Mesothelial cell of epicardium (in vitro differentiated cells): ENCODE data around the gene TPPP. TPM values are rescaled to one million over a fixed set of nuclear protein-coding genes. Genes with fewer than 3 reads are reported as not detected.

Experiments used
- DNase-seq, 2 experiments: peaks; one replicate each; pipeline ENCODE4 v3.0.0; 2021; ENCODE audit warnings: low spot score in 2 of 2; ENCODE audit not compliant: unreplicated experiment in 2 of 2
- H3K27ac Mint-ChIP-seq: 2 replicates; pipeline ENCODE4 v1.8.0; 2021; ENCODE audit warnings: mixed read lengths
- H3K27me3 Mint-ChIP-seq: 2 replicates; pipeline ENCODE4 v1.8.0; 2021; ENCODE audit warnings: low read depth, mixed read lengths
- H3K36me3 Mint-ChIP-seq: 2 replicates; pipeline ENCODE4 v1.8.0; 2021; ENCODE audit warnings: mixed read lengths
- H3K4me1 Mint-ChIP-seq: 2 replicates; pipeline ENCODE4 v1.8.0; 2021; ENCODE audit warnings: mixed read lengths
- H3K4me3 Mint-ChIP-seq: 2 replicates; pipeline ENCODE4 v1.8.0; 2021; ENCODE audit warnings: mild to moderate bottlenecking, moderate library complexity, mixed read lengths
- H3K9me3 Mint-ChIP-seq: 2 replicates; pipeline ENCODE4 v1.8.0; 2021; ENCODE audit warnings: mixed read lengths
- CTCF ChIP-seq: fragments of 200-600 bp; sonication (generic); IDR thresholded peaks from one replicate; pipeline ENCODE4 v1.5.0; 2021; ENCODE audit warnings: antibody characterized with exemption; ENCODE audit not compliant: unreplicated experiment
- total RNA-seq: library from RNA; stranded (reverse); gene quantifications from 3 replicates; pipeline ENCODE4 v1.2.1, GENCODE V29; 2021

The TPPP gene
- total RNA-seq, 1 donor from 2014 or later = 0.16 TPM

- no peak for TF ChIP-seq CTCF
- Mint-ChIP-seq H3K4me3 (no peak overlapping the region), H3K9me3 (peaks cover 9% of the 10 kb centered on the region), H3K27ac (no peak overlapping the region), H3K27me3 (no peaks in the 10 kb centered on the region), H3K4me1 (no peaks in the 10 kb centered on the region), H3K36me3 (peaks cover 43% of the 10 kb centered on the region)
- DNase-seq = no peak
Observed at GRCh38 chr5:662751-663435, 30.3 kb downstream of the TPPP start.

GRCh38 chr5:661891-662750 is 31.0 kb downstream of the TPPP start:
- H3K4me1 Mint-ChIP-seq = no peaks in the 10 kb centered on the region
- no peak for DNase-seq
- no peak overlapping the region for H3K27ac Mint-ChIP-seq
- no peak overlapping the region for H3K4me3 Mint-ChIP-seq
- peaks cover 45% of the 10 kb centered on the region for H3K36me3 Mint-ChIP-seq
- no peak for TF ChIP-seq CTCF
- H3K27me3 Mint-ChIP-seq = no peaks in the 10 kb centered on the region
- H3K9me3 Mint-ChIP-seq = peaks cover 14% of the 10 kb centered on the region

GRCh38 chr5:660491-661030 is 32.6 kb downstream of the TPPP start:
- peaks cover 14% of the 10 kb centered on the region for H3K9me3 Mint-ChIP-seq
- no peaks in the 10 kb centered on the region for H3K4me1 Mint-ChIP-seq
- no peak for DNase-seq

GRCh38 chr5:659496-660263 is 33.5 kb downstream of the TPPP start:
- Mint-ChIP-seq H3K4me1 (no peaks in the 10 kb centered on the region), H3K27ac (no peak overlapping the region), H3K9me3 (peaks cover 14% of the 10 kb centered on the region), H3K4me3 (no peak overlapping the region), H3K27me3 (no peaks in the 10 kb centered on the region), H3K36me3 (peaks cover 55% of the 10 kb centered on the region)
- no peak for TF ChIP-seq CTCF
- no peak for DNase-seq

More at GRCh38 chr5:660491-661030, 32.6 kb downstream of the TPPP start:
- H3K4me3 Mint-ChIP-seq = no peak overlapping the region
- no peak overlapping the region for H3K27ac Mint-ChIP-seq
- no peaks in the 10 kb centered on the region for H3K27me3 Mint-ChIP-seq
- no peak for TF ChIP-seq CTCF
- H3K36me3 Mint-ChIP-seq = peaks cover 52% of the 10 kb centered on the region

GRCh38 chr5:658103-658502 is 35.0 kb downstream of the TPPP start:
- H3K27me3 Mint-ChIP-seq = no peaks in the 10 kb centered on the region
- H3K4me1 Mint-ChIP-seq = no peaks in the 10 kb centered on the region
- peaks cover 52% of the 10 kb centered on the region for H3K36me3 Mint-ChIP-seq
- H3K9me3 Mint-ChIP-seq = peaks cover 14% of the 10 kb centered on the region
- no peak for TF ChIP-seq CTCF
- no peak overlapping the region for H3K4me3 Mint-ChIP-seq
- DNase-seq = no peak
- H3K27ac Mint-ChIP-seq = no peak overlapping the region
